ENCODE data around the gene USP48.

DNA sequence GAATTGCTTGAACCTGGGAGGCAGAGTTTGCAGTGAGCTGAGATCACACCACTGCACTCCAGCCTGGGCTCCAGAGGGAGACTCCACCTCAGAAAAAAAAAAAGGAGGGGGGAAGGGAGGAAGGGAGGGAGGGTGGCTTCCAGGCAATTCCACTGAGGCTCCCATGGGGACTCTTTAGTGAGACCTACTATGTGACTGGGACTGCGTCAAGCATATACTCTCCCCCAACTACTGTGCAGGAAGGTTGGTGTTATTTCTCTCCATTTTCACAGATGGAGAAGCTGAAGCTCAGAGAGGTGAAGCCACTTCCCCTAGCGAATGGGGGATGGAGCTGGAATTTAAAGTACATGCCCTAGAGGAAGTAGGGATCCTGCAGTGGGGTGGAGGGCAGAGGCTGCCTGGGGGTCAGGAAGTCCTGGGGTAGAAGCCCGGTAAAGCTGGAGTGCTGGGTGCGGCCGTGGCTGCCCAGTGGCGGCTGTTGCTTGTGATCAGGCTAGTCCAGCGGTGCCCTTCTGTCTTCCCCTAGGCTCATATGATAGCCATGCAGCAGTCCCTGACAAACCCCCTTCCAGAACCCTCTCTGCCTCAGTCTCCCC, 154.1 kb downstream of the USP48 start:
- TF ChIP-seq, protein P1, sequence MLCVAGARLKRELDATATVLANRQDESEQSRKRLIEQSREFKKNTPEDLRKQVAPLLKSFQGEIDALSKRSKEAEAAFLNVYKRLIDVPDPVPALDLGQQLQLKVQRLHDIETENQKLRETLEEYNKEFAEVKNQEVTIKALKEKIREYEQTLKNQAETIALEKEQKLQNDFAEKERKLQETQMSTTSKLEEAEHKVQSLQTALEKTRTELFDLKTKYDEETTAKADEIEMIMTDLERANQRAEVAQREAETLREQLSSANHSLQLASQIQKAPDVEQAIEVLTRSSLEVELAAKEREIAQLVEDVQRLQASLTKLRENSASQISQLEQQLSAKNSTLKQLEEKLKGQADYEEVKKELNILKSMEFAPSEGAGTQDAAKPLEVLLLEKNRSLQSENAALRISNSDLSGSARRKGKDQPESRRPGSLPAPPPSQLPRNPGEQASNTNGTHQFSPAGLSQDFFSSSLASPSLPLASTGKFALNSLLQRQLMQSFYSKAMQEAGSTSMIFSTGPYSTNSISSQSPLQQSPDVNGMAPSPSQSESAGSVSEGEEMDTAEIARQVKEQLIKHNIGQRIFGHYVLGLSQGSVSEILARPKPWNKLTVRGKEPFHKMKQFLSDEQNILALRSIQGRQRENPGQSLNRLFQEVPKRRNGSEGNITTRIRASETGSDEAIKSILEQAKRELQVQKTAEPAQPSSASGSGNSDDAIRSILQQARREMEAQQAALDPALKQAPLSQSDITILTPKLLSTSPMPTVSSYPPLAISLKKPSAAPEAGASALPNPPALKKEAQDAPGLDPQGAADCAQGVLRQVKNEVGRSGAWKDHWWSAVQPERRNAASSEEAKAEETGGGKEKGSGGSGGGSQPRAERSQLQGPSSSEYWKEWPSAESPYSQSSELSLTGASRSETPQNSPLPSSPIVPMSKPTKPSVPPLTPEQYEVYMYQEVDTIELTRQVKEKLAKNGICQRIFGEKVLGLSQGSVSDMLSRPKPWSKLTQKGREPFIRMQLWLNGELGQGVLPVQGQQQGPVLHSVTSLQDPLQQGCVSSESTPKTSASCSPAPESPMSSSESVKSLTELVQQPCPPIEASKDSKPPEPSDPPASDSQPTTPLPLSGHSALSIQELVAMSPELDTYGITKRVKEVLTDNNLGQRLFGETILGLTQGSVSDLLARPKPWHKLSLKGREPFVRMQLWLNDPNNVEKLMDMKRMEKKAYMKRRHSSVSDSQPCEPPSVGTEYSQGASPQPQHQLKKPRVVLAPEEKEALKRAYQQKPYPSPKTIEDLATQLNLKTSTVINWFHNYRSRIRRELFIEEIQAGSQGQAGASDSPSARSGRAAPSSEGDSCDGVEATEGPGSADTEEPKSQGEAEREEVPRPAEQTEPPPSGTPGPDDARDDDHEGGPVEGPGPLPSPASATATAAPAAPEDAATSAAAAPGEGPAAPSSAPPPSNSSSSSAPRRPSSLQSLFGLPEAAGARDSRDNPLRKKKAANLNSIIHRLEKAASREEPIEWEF (IDR thresholded peaks at IDR 0.05; ENCODE audit: insufficient replicate concordance, low read depth, low read length) = no peak
- TF ChIP-seq, protein P2, sequence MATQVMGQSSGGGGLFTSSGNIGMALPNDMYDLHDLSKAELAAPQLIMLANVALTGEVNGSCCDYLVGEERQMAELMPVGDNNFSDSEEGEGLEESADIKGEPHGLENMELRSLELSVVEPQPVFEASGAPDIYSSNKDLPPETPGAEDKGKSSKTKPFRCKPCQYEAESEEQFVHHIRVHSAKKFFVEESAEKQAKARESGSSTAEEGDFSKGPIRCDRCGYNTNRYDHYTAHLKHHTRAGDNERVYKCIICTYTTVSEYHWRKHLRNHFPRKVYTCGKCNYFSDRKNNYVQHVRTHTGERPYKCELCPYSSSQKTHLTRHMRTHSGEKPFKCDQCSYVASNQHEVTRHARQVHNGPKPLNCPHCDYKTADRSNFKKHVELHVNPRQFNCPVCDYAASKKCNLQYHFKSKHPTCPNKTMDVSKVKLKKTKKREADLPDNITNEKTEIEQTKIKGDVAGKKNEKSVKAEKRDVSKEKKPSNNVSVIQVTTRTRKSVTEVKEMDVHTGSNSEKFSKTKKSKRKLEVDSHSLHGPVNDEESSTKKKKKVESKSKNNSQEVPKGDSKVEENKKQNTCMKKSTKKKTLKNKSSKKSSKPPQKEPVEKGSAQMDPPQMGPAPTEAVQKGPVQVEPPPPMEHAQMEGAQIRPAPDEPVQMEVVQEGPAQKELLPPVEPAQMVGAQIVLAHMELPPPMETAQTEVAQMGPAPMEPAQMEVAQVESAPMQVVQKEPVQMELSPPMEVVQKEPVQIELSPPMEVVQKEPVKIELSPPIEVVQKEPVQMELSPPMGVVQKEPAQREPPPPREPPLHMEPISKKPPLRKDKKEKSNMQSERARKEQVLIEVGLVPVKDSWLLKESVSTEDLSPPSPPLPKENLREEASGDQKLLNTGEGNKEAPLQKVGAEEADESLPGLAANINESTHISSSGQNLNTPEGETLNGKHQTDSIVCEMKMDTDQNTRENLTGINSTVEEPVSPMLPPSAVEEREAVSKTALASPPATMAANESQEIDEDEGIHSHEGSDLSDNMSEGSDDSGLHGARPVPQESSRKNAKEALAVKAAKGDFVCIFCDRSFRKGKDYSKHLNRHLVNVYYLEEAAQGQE (IDR thresholded peaks at IDR 0.05; ENCODE audit: low read depth, low read length) = no peak
- TF ChIP-seq POLR2A (IDR thresholded peaks at IDR 0.05; ENCODE audit: low read depth, low read length) (no peak), SREBF2 (IDR thresholded peaks at IDR 0.05; ENCODE audit: low read length) (no peak), CREB1 (IDR thresholded peaks at IDR 0.05; ENCODE audit: low read depth) (no peak), YBX1 (IDR thresholded peaks at IDR 0.05) (no peak)
- TF ChIP-seq, protein P3, sequence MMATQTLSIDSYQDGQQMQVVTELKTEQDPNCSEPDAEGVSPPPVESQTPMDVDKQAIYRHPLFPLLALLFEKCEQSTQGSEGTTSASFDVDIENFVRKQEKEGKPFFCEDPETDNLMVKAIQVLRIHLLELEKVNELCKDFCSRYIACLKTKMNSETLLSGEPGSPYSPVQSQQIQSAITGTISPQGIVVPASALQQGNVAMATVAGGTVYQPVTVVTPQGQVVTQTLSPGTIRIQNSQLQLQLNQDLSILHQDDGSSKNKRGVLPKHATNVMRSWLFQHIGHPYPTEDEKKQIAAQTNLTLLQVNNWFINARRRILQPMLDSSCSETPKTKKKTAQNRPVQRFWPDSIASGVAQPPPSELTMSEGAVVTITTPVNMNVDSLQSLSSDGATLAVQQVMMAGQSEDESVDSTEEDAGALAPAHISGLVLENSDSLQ (IDR thresholded peaks at IDR 0.05) = no peak
- TF ChIP-seq, protein P4, sequence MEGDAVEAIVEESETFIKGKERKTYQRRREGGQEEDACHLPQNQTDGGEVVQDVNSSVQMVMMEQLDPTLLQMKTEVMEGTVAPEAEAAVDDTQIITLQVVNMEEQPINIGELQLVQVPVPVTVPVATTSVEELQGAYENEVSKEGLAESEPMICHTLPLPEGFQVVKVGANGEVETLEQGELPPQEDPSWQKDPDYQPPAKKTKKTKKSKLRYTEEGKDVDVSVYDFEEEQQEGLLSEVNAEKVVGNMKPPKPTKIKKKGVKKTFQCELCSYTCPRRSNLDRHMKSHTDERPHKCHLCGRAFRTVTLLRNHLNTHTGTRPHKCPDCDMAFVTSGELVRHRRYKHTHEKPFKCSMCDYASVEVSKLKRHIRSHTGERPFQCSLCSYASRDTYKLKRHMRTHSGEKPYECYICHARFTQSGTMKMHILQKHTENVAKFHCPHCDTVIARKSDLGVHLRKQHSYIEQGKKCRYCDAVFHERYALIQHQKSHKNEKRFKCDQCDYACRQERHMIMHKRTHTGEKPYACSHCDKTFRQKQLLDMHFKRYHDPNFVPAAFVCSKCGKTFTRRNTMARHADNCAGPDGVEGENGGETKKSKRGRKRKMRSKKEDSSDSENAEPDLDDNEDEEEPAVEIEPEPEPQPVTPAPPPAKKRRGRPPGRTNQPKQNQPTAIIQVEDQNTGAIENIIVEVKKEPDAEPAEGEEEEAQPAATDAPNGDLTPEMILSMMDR (IDR thresholded peaks at IDR 0.05 in 2 of 3, conservative IDR thresholded peaks at IDR 0.05 in 1 of 3; ENCODE audit: control insufficient read depth in 2 of 3, extremely low read depth in 1 of 3, insufficient read depth in 1 of 3, low read depth in 3 of 3, low read length in 3 of 3) = no peak
- TF ChIP-seq, protein P5, sequence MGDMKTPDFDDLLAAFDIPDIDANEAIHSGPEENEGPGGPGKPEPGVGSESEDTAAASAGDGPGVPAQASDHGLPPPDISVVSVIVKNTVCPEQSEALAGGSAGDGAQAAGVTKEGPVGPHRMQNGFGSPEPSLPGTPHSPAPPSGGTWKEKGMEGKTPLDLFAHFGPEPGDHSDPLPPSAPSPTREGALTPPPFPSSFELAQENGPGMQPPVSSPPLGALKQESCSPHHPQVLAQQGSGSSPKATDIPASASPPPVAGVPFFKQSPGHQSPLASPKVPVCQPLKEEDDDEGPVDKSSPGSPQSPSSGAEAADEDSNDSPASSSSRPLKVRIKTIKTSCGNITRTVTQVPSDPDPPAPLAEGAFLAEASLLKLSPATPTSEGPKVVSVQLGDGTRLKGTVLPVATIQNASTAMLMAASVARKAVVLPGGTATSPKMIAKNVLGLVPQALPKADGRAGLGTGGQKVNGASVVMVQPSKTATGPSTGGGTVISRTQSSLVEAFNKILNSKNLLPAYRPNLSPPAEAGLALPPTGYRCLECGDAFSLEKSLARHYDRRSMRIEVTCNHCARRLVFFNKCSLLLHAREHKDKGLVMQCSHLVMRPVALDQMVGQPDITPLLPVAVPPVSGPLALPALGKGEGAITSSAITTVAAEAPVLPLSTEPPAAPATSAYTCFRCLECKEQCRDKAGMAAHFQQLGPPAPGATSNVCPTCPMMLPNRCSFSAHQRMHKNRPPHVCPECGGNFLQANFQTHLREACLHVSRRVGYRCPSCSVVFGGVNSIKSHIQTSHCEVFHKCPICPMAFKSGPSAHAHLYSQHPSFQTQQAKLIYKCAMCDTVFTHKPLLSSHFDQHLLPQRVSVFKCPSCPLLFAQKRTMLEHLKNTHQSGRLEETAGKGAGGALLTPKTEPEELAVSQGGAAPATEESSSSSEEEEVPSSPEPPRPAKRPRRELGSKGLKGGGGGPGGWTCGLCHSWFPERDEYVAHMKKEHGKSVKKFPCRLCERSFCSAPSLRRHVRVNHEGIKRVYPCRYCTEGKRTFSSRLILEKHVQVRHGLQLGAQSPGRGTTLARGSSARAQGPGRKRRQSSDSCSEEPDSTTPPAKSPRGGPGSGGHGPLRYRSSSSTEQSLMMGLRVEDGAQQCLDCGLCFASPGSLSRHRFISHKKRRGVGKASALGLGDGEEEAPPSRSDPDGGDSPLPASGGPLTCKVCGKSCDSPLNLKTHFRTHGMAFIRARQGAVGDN (IDR thresholded peaks at IDR 0.05) = no peak
- TF ChIP-seq, protein P6, sequence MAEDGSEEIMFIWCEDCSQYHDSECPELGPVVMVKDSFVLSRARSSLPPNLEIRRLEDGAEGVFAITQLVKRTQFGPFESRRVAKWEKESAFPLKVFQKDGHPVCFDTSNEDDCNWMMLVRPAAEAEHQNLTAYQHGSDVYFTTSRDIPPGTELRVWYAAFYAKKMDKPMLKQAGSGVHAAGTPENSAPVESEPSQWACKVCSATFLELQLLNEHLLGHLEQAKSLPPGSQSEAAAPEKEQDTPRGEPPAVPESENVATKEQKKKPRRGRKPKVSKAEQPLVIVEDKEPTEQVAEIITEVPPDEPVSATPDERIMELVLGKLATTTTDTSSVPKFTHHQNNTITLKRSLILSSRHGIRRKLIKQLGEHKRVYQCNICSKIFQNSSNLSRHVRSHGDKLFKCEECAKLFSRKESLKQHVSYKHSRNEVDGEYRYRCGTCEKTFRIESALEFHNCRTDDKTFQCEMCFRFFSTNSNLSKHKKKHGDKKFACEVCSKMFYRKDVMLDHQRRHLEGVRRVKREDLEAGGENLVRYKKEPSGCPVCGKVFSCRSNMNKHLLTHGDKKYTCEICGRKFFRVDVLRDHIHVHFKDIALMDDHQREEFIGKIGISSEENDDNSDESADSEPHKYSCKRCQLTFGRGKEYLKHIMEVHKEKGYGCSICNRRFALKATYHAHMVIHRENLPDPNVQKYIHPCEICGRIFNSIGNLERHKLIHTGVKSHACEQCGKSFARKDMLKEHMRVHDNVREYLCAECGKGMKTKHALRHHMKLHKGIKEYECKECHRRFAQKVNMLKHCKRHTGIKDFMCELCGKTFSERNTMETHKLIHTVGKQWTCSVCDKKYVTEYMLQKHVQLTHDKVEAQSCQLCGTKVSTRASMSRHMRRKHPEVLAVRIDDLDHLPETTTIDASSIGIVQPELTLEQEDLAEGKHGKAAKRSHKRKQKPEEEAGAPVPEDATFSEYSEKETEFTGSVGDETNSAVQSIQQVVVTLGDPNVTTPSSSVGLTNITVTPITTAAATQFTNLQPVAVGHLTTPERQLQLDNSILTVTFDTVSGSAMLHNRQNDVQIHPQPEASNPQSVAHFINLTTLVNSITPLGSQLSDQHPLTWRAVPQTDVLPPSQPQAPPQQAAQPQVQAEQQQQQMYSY (CRISPR knock-in tag; IDR thresholded peaks at IDR 0.05) = no peak

All from GM12878 (cell line).